MM.1S (cell line): ENCODE data around the gene TSPYL2.

Experiments
- CTCF ChIP-seq: fragments of 300-600 bp; sonication (generic); IDR thresholded peaks from 2 replicates; pipeline ENCODE4 v1.5.1; 2016; ENCODE audit warnings: antibody characterized with exemption, low read length, mixed read lengths
- EZH2 ChIP-seq: fragments of 300-600 bp; sonication (generic); optimal IDR thresholded peaks from 2 replicates; pipeline ENCODE3; 2017; ENCODE audit warnings: low read depth, mild to moderate bottlenecking, antibody characterized with exemption, low read length, mixed read lengths
- EZH2phosphoT487 ChIP-seq: fragments of 300-600 bp; sonication (generic); IDR thresholded peaks from 2 replicates; pipeline ENCODE4 v1.6.1; 2018; ENCODE audit warnings: antibody characterized with exemption, low read length

DNA sequence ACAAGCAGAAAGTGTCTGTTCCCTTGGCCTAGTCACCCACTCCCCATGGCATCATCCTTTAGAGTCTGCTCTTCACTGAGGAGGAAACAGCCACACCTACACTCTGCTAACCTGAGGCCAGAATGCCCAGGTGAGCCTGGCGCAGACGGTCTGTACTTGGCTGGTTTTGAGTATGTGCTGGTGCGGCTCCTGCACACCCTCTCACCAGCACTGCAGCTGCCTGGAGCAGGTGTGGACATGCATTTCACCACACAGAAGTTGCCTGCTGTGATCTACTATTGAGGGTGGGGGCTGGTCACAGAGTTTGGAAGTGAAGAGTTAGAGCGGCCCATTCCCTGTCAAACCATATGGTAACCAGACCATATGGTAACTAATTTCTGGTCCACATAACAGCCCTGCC lies 51.2 kb downstream of the TSPYL2 start:
- TF ChIP-seq CTCF (no peak), EZH2 (no peak), EZH2phosphoT487 (no peak)
